GM19043 (cell line): ENCODE results near the gene PTBP3.

Experiments
- ATAC-seq: cut with Tn5 transposase; IDR thresholded peaks from one replicate; pipeline ENCODE4 v1.9.1; 2021; ENCODE audit warnings: low read depth; ENCODE audit not compliant: unreplicated experiment

Gene PTBP3

DNA sequence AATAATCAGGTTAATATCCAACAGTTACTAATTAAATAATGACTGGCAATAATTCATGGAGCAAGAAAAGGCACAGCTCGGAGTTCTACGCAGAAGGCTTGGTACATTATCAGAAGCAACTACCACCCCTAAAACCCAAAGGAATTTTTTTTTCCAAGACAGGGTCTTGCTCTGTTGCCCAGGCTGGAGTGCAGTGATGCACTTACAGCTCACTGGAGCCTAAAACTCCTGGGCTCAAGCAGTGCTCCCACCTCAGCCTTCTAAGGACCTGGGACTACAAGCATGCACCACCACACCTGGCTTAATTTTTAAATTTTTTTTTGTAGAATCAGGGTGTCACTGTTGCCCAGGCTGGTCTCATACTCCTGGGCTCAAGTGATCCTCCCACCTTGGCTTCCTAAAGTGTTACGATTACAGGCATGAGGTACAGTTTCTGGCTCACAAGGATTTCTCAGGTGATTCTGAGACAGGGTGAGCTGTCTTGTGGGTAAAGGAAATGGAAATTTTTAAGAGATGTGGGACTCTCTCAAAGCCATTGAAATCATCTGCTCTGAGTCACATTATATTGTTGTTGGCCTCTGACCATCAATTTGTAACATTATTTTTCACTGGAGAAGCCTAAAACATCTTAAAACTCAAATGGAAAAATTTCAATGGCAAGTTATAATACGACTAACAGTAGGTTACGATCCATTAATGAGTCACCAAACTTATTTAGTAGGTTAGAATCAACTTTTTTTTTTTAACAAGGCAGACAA, 26.8 kb upstream of the PTBP3 start:
- ATAC-seq = no peak

GRCh38 chr9:112355427-112355897, 22.0 kb upstream of the PTBP3 start:
- ATAC-seq = no peak

GRCh38 chr9:112354081-112354743, 20.8 kb upstream of the PTBP3 start:
- ATAC-seq = no peak

- no peak for ATAC-seq
Measured at GRCh38 chr9:112352209-112352608, 18.8 kb upstream of the PTBP3 start.

DNA sequence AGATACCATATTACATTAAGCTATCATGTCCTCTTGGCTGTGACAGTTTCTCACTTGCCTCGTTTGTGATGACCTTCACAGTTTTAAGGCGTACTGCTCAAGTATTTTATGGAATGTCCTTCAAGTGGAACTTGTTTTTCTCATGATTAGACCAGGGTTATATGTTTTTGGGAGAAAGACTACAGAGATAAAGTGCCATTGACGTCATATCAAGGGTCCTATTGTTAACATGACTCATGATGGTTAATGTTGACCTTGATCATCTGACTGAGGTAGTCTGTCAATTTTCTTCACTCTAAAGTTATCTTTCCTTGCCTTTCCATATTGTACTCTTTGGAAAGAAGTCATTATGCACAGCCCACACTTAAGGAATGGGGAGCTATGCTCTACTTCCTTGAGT, 17.8 kb upstream of the PTBP3 start:
- ATAC-seq = no peak

GRCh38 chr9:112349008-112349333, 15.6 kb upstream of the PTBP3 start:
- ATAC-seq = no peak

DNA sequence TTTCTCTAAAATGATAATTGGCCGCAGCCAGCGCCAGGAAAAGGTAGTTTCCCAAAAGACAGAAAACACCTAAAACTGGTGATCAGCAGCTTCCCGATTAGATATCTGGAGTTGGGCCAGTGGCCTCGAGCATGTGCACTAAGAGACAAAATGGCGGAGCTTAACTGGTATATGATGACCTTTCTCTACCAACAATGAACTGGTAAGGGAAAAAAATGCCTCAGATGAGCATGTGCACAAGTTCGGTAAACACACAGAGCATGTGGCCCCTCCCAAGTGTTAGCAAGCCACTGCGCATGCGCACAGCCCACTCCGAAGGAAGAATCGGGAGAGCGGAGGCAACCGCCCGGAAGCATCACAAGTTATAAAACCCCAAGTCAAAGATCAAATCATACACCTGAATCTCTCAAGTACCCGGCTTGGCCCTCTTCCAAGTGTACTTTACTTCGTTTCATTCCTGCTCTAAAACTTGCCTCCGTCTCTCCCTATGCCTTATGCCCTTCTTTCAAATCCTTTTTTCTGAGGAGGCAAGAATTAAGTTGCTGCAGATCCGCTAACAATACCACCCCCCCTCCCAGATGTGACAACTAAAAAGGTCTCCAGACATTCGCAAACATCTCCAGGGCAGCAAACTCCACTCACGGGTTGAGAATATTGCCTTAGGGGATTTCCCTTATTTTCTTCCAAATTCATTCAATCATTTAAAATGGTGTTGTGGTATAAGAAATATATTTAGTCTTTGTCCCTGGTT, 15.0 kb upstream of the PTBP3 start:
- no peak for ATAC-seq

GRCh38 chr9:112341730-112342129, 8.3 kb upstream of the PTBP3 start:
- no peak for ATAC-seq

DNA sequence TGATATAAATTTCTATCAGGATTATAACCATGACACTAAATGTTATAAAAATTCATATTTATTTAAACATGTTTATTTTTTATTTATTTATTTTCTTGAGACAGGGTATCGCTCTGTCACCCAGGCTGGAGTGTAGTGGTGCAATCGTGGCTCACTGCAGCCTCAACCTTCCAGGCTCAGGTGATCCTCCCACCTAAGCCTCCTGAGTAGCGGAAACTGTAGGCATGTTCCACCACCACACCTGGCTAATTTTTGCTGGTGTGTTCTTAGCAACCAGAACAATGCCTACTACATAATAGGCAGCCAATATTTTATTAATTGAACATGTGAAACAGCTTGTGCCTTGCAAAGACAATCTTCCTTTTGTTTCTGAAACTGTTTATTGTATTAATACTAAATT, 6.5 kb upstream of the PTBP3 start:
- ATAC-seq = no peak

GRCh38 chr9:112338561-112338960, 5.1 kb upstream of the PTBP3 start:
- ATAC-seq = no peak

DNA sequence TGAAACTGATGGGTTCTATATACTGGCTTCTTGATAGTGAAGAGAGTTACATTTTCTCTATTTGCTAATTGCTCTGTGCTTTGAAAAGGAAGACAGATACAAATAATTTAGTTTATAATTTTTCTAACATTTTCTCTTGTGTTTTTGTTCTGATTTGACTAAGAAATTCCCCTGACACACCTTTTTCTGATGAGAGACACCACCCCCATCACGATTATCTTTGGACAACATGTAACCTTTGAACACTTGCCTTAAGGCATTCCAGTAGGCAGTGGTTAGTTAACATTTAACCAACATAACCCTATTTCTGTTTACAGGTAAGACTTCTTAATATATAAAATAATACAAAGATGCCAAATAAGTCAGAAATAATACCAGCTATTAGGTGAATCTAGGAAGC, 4.1 kb upstream of the PTBP3 start:
- no peak for ATAC-seq

DNA sequence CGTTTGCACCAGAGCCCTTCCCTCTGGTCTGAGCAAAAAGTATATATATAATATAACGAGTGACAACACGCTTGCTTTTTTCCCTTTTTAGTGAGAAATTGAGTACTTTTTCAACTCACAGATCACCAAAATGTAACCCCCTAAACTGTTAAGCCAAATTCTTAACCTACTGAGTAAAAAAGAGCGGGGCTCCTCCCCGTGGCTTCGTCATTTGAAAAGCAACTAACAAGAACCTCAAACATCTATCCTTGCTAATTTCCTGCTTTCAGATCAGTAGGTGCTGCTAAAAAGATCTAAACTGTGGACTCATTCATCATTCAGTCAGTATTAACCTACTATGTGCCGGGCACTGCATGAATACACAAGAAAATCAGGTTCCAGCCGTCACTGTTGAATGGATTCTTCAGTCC, 1.0 kb upstream of the PTBP3 start:
- no peak for ATAC-seq

DNA sequence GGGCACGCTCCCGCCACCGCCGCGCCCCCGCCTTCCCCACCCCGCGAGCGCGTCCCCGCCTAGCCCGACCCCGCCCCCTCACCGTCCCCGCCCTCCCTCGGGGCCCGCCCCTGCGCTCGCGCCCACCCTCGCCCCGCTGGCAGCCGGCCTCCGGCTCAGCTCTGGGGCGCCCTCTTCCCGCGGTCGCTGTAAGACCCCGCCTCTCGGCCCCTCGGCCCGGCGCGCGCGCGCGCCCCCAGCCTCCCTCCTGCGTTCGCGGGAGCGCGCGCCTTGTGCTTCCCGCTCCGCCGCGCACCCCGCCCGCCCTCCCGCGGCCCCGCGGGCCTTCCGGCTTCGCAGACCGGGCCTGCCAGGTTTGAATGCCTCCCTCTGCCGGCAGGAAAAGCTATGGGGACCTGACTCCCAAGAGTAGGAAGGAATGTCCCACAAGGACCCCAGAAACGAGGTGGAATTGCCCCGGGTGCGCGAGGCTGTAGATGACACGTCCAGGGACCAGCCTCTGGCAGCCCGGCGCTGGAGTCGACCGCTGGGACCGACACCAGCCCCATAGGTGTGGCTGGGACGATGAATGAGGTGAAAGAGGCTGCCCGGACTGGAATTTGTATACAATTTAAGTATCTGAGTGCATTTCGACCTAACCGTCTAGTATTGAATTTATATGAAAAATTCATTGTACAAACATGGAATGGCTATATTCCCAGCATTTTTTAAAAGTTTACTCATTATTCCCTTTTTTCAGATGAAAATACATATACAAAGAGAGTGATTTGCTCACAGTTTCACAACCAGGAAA, 416 bp upstream of the PTBP3 start:
- ATAC-seq = peak; percentile 65

DNA sequence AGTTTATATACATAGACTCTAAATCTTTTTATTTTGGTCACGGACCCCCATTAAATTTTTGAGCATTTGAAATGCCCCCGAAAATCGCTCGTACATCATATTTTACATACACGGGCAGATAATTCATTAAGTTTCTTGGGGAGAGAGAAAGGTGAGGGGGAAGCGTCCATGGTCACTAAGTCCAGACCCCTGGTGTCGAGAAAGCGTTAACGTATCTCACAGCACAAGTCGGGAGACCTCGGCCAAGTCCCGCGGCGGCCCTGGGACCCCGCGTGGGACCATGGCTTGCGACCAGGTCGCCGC, 794 bp downstream of the PTBP3 start:
- ATAC-seq = no peak

DNA sequence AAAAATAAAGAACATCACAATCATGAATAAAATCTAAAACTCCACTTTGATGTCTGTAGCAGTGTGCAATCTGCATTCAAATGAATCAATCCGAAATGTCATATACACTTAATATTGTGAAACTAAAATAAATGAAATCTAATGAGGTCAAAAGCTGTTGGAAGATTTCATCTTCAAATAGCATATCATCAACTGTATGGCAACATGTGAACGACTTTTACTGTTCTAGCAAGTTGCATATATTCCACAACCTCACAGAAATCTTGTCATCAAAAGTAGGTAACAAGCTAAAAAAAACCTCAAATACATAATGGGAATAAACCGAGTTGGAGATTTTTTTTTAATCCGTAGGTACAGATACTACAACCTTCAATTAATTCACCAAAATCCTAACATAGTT, 1.2 kb downstream of the PTBP3 start:
- no peak for ATAC-seq

GRCh38 chr9:112331674-112331952, 1.8 kb downstream of the PTBP3 start:
- no peak for ATAC-seq

- no peak for ATAC-seq
Measured at GRCh38 chr9:112328545-112328944, 4.9 kb downstream of the PTBP3 start.

DNA sequence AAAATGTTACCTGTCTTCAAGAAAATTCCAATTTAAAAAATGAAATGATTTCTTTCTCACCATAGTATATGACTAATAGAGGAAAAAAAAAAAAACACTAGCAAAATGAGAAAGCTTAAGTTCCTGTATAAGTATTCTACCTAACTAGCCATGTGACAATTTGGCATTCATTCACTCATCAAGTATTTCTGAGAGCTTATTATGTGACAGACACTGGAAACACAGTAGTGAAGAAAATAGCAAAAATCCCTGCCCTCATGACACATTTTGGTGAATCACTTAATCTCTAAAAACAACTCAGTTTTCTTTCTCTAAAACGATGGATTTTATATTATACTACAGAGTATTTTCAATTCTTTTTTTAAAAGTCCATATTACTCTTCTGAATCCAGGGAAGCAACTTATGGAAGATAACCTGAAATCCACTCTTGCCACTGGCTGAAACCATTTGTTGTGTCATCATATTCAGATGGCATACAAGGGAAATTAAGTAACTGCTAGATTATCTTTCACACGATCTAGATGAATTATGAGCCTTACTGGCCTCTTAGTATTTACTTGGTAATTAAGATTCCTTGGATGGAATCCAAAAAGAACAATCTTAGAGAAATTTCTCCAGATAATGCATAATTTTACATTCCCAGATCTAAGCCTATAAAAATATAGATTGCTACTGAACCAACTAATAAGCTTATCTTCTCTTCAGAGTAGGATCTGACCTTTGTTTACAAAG, 5.5 kb downstream of the PTBP3 start:
- ATAC-seq = no peak

DNA sequence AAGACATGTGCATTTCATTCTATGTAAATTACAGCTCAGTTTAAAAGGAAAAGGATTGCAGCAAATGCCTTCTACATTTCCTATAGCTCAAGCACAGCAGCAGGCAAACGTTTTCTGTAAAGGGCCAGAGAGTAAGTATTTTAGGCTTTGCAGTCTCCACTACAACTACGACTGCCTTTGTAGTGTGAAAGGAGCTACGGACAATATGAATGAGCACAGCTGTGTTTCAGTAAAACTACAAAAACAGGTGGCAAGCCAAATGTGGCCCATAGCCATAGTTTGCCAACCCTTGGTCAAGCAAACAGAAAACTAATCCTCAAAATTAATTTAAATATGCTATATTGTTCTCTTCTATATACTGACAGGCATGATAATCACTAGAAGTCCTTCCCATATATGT, 7.2 kb downstream of the PTBP3 start:
- ATAC-seq = no peak

DNA sequence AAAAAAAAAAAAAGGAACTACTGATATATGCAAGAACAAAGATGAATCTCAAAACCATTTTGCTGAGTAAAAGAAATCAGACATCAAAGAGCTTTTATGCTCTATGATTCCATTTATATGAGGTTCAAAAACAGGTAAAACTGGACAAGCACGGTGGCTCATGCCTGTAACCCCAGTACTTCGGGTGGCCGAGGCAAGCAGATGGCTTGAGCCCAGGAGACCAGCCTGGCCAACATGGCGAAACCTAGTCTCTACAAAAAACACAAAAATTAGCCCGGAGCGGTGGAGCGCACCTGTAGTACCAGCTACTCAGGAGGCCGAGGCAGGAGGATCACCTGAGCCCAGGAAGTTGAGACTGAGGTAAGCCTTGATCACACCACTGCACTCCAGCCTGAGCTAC, 7.8 kb downstream of the PTBP3 start:
- ATAC-seq = no peak

DNA sequence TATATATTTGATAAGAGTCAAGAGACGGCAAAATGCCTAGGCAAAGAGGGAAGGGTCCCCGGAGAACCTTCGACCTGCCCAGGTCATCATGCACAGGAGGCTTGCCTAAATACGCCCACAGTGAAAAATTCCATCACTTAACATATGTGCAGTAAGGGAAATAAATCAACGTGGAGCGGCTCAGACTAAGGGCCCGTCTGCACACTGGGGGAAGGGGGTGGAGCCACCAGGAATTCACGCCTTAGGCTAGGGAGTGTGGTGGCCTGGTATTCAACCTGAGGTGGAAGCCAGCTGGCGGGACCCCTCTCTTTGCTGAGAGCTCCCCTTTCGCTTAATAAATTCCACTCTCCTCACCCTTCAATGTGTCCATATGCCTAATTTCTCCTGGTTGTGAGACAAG, 8.3 kb downstream of the PTBP3 start:
- no peak for ATAC-seq
